T-helper 2 cell (primary cell): ENCODE results near the gene NME7.
"Not testable (repeated sequence)": the region's sequence is repeated elsewhere in the genome, so short reads cannot be mapped to it uniquely, and the experiment has no call there.

ENCODE experiments used
- DNase-seq, 5 experiments: peaks; one replicate each; pipeline versions ENCODE4 v3.0.0 to v3.0.0-alpha.2; 2012 to 2022

The NME7 gene

DNA sequence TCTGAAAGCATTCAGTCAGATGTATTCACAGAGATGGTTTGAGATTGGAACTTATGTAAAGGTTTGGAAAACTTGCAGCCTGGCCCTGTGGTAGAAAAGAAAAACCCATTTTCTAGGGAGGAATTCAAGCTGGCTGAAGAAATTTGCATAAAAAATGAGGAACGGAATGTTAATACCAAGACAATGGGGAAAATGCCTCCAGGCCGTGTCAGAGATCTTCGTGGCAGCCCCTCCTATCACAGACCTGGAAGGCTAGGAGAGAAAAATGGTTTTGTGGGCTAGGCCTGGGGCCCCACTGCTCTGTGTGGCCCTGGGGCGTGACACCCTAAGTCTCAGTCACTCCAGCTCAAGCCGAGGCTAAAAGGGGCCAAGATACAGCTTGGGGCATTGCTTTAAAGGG is 26.7 kb downstream of the NME7 start:
- no peak for DNase-seq

DNA sequence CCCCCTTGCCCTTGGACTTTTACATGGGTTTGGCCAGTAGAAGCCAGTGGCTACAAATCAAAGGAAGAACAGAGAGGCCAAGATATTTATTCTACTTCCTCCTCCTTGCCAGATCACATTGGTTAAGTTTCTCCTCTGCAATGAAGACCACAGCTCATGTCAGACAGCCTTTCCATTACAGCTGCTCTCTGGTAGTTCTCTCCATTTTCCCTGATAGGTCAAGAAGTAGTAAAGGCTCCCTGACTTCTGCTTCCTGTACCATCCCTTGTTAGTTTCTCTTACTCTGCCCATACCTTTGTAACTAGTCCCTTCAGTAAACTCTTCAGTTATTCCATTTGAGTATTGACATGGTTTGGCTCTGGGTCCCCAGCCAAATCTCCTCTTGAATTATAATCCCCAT is 27.8 kb downstream of the NME7 start:
- DNase-seq: no peak

DNA sequence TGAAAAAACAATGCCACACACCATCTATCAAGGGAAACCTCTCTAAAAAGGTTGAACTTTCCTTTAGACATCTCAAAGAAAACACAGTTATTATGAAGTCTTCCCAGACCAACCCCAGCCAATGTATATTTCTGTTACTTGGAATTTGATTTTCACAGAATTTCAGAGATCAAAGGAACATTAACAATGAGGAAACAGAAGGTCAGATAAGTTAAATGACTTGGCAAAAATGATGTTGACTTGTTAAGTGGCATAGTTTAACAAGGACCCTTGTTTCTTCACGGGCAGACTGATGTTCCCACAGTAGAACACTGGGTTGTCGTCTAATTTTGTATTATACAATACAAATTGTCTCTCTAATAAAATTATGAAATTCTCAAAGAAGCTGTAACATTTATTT is 29.0 kb downstream of the NME7 start:
- no peak for DNase-seq

- DNase-seq: not testable (repeated sequence)
Measured at GRCh38 chr1:169336947-169337715, 30.5 kb downstream of the NME7 start.

- not testable (repeated sequence) for DNase-seq
Measured at GRCh38 chr1:169334727-169335126, 32.9 kb downstream of the NME7 start.

DNA sequence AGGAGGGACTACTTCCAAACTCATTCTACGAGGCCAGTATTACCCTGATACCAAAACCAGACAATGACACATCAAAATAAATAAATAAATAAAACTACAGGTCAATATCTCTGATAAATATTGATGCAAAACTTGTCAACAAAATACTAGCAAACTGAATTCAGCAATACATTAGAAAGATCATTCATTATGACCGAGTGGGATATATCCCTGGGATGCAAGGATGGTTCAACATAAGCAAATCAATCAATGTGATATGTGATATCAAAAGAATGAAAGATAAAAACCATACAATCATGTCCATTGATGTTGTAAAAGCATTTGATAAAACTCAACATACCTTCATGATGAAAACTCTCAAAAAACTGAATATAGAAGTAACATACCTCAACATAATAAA is 36.7 kb downstream of the NME7 start:
- DNase-seq: no peak

DNA sequence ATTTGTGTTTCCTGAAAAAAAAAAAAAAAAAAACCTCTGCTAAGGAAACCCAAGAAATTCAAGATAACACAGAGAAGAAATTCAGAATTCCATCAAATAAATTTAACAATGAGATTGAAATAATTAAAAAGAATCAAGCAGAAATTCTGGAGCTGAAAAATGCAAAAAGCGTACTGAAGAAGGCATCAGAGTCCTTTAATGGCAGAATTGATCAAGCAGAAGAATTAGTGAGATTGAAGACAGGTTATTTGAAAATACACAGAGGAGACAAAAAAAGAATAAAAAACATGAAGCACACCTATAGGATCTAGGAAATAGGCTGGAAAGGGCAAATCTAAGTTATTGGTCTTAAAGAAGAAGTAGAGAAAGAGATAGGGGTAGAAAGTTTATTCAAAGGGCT is 38.2 kb downstream of the NME7 start:
- DNase-seq: no peak

DNA sequence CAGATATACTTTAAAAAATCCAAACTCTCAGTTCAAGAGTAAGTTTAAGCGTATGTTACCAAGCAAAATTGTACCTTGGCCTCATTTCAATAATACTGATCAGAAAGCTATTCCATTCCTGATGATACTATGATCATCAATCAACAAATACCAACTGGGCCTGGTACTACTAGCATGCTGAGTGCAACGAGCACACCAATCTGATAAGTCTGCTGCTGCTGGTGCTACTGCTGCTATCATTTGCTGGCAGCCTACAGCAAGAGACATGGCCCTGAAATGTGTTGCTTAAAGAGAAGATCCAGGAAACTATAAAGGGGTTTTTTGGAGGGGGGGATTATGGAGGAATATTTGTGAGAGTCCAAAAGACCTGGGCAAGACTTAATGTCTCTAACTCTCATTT is 39.7 kb downstream of the NME7 start:
- no peak for DNase-seq

DNA sequence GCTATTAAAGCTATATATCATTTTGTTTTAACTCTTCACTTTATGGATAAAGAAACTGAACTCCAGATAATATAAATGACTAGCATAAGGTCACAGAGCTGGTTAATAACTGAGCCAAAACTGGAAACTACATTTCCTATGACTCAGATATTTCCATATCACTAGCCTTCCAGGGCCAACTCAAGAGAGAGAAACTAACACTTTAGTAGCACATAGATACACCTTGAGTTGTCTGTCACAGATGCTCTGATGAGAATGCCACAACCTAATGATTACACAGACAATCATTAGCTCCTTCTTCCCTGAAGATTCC is 40.7 kb downstream of the NME7 start:
- peak in 1 of 5 experiments; percentile 16 for DNase-seq

GRCh38 chr1:169326261-169326955 is 41.2 kb downstream of the NME7 start:
- DNase-seq: no peak

GRCh38 chr1:169325117-169325516 is 42.5 kb downstream of the NME7 start:
- no peak for DNase-seq

GRCh38 chr1:169322138-169322537 is 45.5 kb downstream of the NME7 start:
- no peak for DNase-seq

DNA sequence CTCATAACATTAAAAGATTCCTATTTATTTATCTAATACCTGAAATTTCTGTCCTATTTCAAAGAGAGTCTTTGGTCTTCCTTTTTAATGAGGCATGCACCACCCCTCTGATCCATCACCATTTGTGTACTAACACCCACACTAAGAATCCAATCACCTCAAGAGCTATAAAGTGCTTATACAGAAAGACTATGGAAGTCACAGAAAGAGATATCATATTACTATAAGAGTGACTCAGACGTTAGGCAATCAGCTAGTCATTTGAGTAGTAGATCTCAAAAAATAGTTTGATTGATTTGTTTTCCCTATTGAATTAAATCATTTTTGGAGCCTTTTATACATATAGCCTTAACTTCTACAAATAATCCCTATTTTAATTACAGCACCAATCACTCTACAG is 46.1 kb downstream of the NME7 start:
- DNase-seq: no peak

DNA sequence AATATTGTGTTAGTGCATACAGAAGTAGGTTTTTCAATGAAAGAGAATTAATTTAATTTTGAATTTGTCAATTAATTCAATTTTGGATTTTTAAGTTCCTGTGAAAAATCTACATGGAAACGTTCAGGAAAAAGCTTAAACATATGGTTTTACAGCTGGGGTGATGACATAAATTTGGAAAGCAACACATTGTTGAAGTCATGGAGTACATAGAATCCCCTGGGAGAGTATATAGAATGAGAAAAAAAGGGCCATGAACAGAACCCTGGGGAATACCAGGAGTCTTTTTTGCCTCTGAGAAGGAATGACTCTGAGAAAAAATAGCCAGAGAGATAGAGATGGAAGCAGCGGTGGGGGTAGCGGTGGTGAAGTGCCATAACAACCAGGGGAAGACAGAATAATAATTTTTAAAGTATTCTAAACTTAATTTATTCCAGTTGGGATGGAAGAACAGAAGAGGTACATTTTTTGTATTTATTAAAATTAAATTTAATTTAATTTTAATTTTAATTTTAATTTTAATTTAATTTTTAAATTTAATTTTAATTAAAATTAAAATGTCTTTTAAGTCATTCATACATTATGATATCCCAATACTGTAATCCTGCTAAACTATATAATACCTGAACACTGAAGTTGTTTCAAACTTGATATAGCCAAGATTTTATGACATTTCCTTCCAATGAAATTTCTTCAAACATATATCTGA is 48.9 kb downstream of the NME7 start:
- no peak for DNase-seq

GRCh38 chr1:169316556-169316955 is 51.0 kb downstream of the NME7 start:
- no peak for DNase-seq

GRCh38 chr1:169312084-169312954 is 55.3 kb downstream of the NME7 start:
- peak in 2 of 5 experiments; percentile 20 to 95 for DNase-seq

GRCh38 chr1:169309178-169310166 is 58.1 kb downstream of the NME7 start:
- peak in 1 of 5 experiments; percentile 41 for DNase-seq

GRCh38 chr1:169308313-169309039 is 59.1 kb downstream of the NME7 start:
- no peak for DNase-seq

DNA sequence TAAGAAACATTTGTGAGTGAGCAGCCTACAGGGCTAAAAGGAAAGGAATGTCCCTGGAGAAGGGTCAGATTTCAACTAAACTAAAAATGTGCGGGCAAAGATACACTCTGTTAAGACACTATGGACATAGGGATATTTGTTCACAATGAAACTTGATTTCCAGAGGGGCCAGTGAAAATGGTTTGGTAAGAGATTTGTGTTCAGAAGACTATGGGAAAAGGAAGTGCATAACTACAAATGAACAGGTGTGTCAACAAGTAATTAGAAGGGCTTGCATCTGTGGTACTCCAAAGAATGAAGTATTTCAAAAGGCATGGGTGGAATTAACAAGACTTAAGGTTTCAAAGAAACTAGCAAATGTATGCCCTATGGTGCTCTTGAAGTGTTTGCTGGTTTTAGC is 60.4 kb downstream of the NME7 start:
- no peak for DNase-seq

DNA sequence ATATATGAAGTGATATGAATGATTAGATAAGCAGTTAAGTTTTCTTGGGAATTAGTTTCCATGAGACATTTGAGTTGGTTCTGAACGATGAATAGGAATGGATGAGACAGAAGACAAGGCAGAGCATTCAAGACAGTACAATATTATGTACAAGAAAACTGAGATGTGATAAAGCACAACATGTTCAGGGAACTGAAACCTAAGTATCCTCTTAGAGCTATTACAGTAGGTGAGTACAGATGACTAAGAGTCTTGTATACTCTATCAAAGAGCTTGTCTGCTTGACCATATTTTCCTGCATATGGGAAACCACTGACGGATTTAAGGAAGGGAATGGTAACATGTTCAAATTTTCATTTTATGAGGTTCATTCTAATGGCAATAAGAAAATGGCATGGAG is 61.6 kb downstream of the NME7 start:
- DNase-seq: no peak

GRCh38 chr1:169305356-169305755 is 62.2 kb downstream of the NME7 start:
- no peak for DNase-seq
